CD14-positive monocyte (primary cell): Measurements from ENCODE around the gene FKBP2. TPM values are rescaled to one million over a fixed set of nuclear protein-coding genes. Genes with fewer than 3 reads are reported as not detected.

Source experiments
- DNase-seq, 3 donors: peaks; one replicate each; pipeline ENCODE4 v3.0.0-alpha.2; 2011 to 2022
- H2AFZ ChIP-seq: 2 replicates; pipeline ENCODE4 v1.6.0; 2012; ENCODE audit warnings: mild to moderate bottlenecking, low read depth, low read length, inconsistent platforms; ENCODE audit not compliant: insufficient read depth, poor library complexity, severe bottlenecking
- H3K27ac ChIP-seq, 2 donors: 1 replicate in 1 of 2; 2 replicates in 1 of 2; pipeline ENCODE4 v1.5.1; 2012 to 2013; ENCODE audit warnings: low read length in 2 of 2, control low read depth in 1 of 2, inconsistent platforms in 1 of 2, low read depth in 1 of 2, mild to moderate bottlenecking in 1 of 2
- H3K27me3 ChIP-seq, 2 donors: one replicate each; pipeline versions ENCODE4 v1.6.0 to v1.6.1; 2011 to 2013; ENCODE audit warnings: low read length in 2 of 2; ENCODE audit not compliant: control insufficient read depth in 2 of 2, insufficient read depth in 2 of 2
- H3K36me3 ChIP-seq, 2 donors: replicated peaks in 1 of 2; 1 replicate in 1 of 2; 2 replicates in 1 of 2; pipeline versions ENCODE4 v1.5.1 to v1.6.1; 2012 to 2013; ENCODE audit warnings: low read length in 2 of 2, control low read depth in 1 of 2, inconsistent platforms in 1 of 2, mild to moderate bottlenecking in 1 of 2; ENCODE audit not compliant: insufficient read depth in 2 of 2, control insufficient read depth in 1 of 2
- H3K4me1 ChIP-seq, 2 donors: 1 replicate in 1 of 2; 2 replicates in 1 of 2; pipeline versions ENCODE4 v1.5.1 to v1.6.1; 2012 to 2013; ENCODE audit warnings: low read length in 2 of 2, control low read depth in 1 of 2, inconsistent platforms in 1 of 2, mild to moderate bottlenecking in 1 of 2, moderate library complexity in 1 of 2; ENCODE audit not compliant: insufficient read depth in 2 of 2, control insufficient read depth in 1 of 2
- H3K4me2 ChIP-seq: replicated peaks from 2 replicates; pipeline ENCODE3; 2012; ENCODE audit warnings: low read length, moderate library complexity, mild to moderate bottlenecking; ENCODE audit not compliant: poor library complexity, severe bottlenecking; ENCODE audit errors: extremely low read depth
- H3K4me3 ChIP-seq, 3 experiments: fragments of 200-600 bp in 1 of 3; sonication (generic) in 1 of 3; replicated peaks in 1 of 3; 1 replicate in 2 of 3; 2 replicates in 1 of 3; pipeline ENCODE4 v1.5.1; 2011 to 2013; ENCODE audit warnings: low read length in 3 of 3, mild to moderate bottlenecking in 3 of 3, control low read depth in 2 of 3, low read depth in 2 of 3, inconsistent platforms in 1 of 3, moderate library complexity in 1 of 3
- H3K79me2 ChIP-seq: 2 replicates; pipeline ENCODE4 v1.6.0; 2012; ENCODE audit warnings: mild to moderate bottlenecking, control low read depth, inconsistent platforms, low read length, moderate library complexity; ENCODE audit not compliant: insufficient read depth
- H3K9ac ChIP-seq: 2 replicates; pipeline ENCODE4 v1.6.0; 2017; ENCODE audit warnings: low read length, mild to moderate bottlenecking; ENCODE audit not compliant: insufficient read depth, poor library complexity, severe bottlenecking
- H3K9me3 ChIP-seq, 2 donors: replicated peaks in 1 of 2; 1 replicate in 1 of 2; 2 replicates in 1 of 2; pipeline versions ENCODE4 v1.5.1 to v1.6.1; 2012 to 2013; ENCODE audit warnings: low read length in 2 of 2, control low read depth in 1 of 2; ENCODE audit not compliant: control insufficient read depth in 1 of 2, insufficient read depth in 1 of 2
- H4K20me1 ChIP-seq: 2 replicates; pipeline ENCODE4 v1.6.0; 2012; ENCODE audit warnings: mild to moderate bottlenecking, low read length, control low read depth, moderate library complexity; ENCODE audit not compliant: insufficient read depth
- H3K27ac Mint-ChIP-seq, 7 donors: one replicate each; pipeline ENCODE4 v1.8.0; 2020; ENCODE audit warnings: mild to moderate bottlenecking in 7 of 7, mixed read lengths in 7 of 7, moderate library complexity in 6 of 7, inconsistent platforms in 2 of 7
- H3K27me3 Mint-ChIP-seq, 3 donors: one replicate each; pipeline ENCODE4 v1.8.0; 2021 to 2022; ENCODE audit warnings: low read depth in 3 of 3, mild to moderate bottlenecking in 3 of 3, mixed read lengths in 3 of 3, moderate library complexity in 3 of 3, inconsistent platforms in 1 of 3
- H3K36me3 Mint-ChIP-seq, 2 donors: one replicate each; pipeline ENCODE4 v1.8.0; 2020; ENCODE audit warnings: mixed read lengths in 2 of 2, inconsistent platforms in 1 of 2, mild to moderate bottlenecking in 1 of 2
- H3K4me1 Mint-ChIP-seq: one replicate; pipeline ENCODE4 v1.8.0; 2020; ENCODE audit warnings: mild to moderate bottlenecking, mixed read lengths
- H3K4me3 Mint-ChIP-seq, 2 donors: one replicate each; pipeline ENCODE4 v1.8.0; 2020; ENCODE audit warnings: mild to moderate bottlenecking in 2 of 2, mixed read lengths in 2 of 2, moderate library complexity in 1 of 2
- H3K9me3 Mint-ChIP-seq, 7 donors: one replicate each; pipeline ENCODE4 v1.8.0; 2020 to 2022; ENCODE audit warnings: mixed read lengths in 7 of 7, mild to moderate bottlenecking in 6 of 7, moderate library complexity in 6 of 7, inconsistent platforms in 2 of 7
- CTCF ChIP-seq: fragments of 200-600 bp; IDR thresholded peaks from one replicate; pipeline ENCODE4 v1.8.0; 2022; ENCODE audit warnings: antibody characterized with exemption, mild to moderate bottlenecking
- WGBS: methylation state at CpG from one replicate; pipeline ENCODE4 v1.1.5; 2013; ENCODE audit warnings: missing lambda C conversion rate; ENCODE audit not compliant: insufficient coverage; 5-methylcytosine and 5-hydroxymethylcytosine counted together
- intact Hi-C, 2 donors: fragments of 100-400 bp; cut with micrococcal nuclease; formaldehyde crosslinking; loops; one replicate each; pipeline versions ENCODE4 v1.15.0 to v1.15.1; 2023
- polyA plus RNA-seq, 3 donors: library from polyadenylated mRNA; depleted of rRNA in 1 of 3; unstranded in 2 of 3; stranded (reverse) in 1 of 3; fragments of 300-500 nt in 2 of 3; fragments of >200 nt in 1 of 3; fragmentation: Illumina TruSeq in 2 of 3; gene quantifications; 1 replicate in 2 of 3; 2 replicates in 1 of 3; pipeline ENCODE4 v1.2.3, GENCODE V29; 2012 to 2021

FKBP2 gene
- polyA plus RNA-seq, 3 donors: 38.9 to 80.7 (median 71.1) TPM

- Histone ChIP-seq H3K4me1 (peaks cover 47 to 65% of the 10 kb centered on the region in 2 donors), H3K9ac (peak overlapping the region; percentile 84), H3K4me3 (peak overlapping the region; percentile 65 to 97 (median 96)), H2AFZ (peak overlapping the region; percentile 83), H3K27me3 (no peaks in the 10 kb centered on the region), H3K27ac (peak overlapping the region; percentile 78 to 92), H4K20me1 (peaks cover 33% of the 10 kb centered on the region), H3K36me3 (peaks cover 23 to 24% of the 10 kb centered on the region in 2 donors), H3K9me3 (no peaks in the 10 kb centered on the region), H3K79me2 (peaks cover 38% of the 10 kb centered on the region), H3K4me2 (peak overlapping the region; percentile 98)
- WGBS: under 1% methylated on average over 26 of the region's 26 CpGs
- peak; percentile 64 to 71 (median 68) for DNase-seq
- peaks cover 49% of the 10 kb centered on the region for H3K4me1 Mint-ChIP-seq
- H3K27ac Mint-ChIP-seq: peak overlapping the region; percentile 77 to 91 (median 88)
- H3K27me3 Mint-ChIP-seq: peaks cover 0 to 1% (median 0%) of the 10 kb centered on the region in 3 donors
- intact Hi-C loops: loop anchor here in 1 of 2 donors (1.0 to 2.0 kb wide), 2 partner anchors 14 to 19 kb away; partner anchors contain the start of gene FKBP2
- TF ChIP-seq CTCF: no peak
- no peaks in the 10 kb centered on the region for H3K9me3 Mint-ChIP-seq
- peaks cover 15 to 36% of the 10 kb centered on the region in 2 donors for H3K36me3 Mint-ChIP-seq
- peak overlapping the region; percentile 81 to 89 for H3K4me3 Mint-ChIP-seq
Observed at GRCh38 chr11:64226507-64227051, 14.3 kb upstream of the FKBP2 start.

- Histone ChIP-seq H3K27ac (peak overlapping the region; percentile 78 to 92), H4K20me1 (peaks cover 30% of the 10 kb centered on the region), H3K9ac (peak overlapping the region; percentile 84), H2AFZ (no peak overlapping the region), H3K4me3 (peak overlapping the region in 2 of 3 experiments; percentile 96 to 97), H3K36me3 (peaks cover 18% of the 10 kb centered on the region in 2 donors), H3K4me2 (peak overlapping the region; percentile 98), H3K79me2 (peaks cover 38% of the 10 kb centered on the region), H3K4me1 (peaks cover 53 to 72% of the 10 kb centered on the region in 2 donors), H3K27me3 (no peaks in the 10 kb centered on the region), H3K9me3 (no peaks in the 10 kb centered on the region)
- peaks cover 0 to under 1% (median 0%) of the 10 kb centered on the region in 7 donors for H3K9me3 Mint-ChIP-seq
- 100% methylated on average over 1 of the region's 3 CpGs for WGBS
- TF ChIP-seq CTCF: no peak
- DNase-seq: no peak
- intact Hi-C loops: loop anchor here in 1 of 2 donors (2.0 kb wide), 1 partner anchor 13 kb away; the partner anchor contains the start of gene FKBP2
- peaks cover under 1 to 1% (median 1%) of the 10 kb centered on the region in 3 donors for H3K27me3 Mint-ChIP-seq
- H3K36me3 Mint-ChIP-seq: peaks cover 12 to 33% of the 10 kb centered on the region in 2 donors
- H3K4me1 Mint-ChIP-seq: peaks cover 57% of the 10 kb centered on the region
- peak overlapping the region; percentile 45 to 91 (median 87) for H3K27ac Mint-ChIP-seq
- H3K4me3 Mint-ChIP-seq: peak overlapping the region; percentile 81 to 89
Observed at GRCh38 chr11:64227405-64227956, 13.4 kb upstream of the FKBP2 start.
